ENCODE data around the gene PCDHA4.
"Not testable (repeated sequence)": the region's sequence is repeated elsewhere in the genome, so short reads cannot be mapped to it uniquely, and the experiment has no call there.

The PCDHA4 gene

DNA sequence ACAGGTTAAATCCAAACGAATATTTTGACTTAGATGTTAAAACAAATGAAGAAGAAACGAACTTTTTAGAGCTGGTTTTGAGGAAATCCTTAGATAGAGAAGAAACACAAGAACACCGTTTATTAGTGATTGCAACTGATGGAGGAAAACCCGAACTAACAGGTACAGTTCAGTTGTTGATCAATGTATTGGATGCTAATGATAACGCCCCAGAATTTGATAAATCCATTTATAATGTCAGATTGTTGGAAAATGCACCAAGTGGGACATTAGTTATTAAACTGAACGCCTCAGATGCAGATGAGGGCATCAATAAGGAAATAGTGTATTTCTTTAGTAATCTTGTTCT lies 15.4 kb downstream of the PCDHA4 start:
- DNase-seq, result no peak

DNA sequence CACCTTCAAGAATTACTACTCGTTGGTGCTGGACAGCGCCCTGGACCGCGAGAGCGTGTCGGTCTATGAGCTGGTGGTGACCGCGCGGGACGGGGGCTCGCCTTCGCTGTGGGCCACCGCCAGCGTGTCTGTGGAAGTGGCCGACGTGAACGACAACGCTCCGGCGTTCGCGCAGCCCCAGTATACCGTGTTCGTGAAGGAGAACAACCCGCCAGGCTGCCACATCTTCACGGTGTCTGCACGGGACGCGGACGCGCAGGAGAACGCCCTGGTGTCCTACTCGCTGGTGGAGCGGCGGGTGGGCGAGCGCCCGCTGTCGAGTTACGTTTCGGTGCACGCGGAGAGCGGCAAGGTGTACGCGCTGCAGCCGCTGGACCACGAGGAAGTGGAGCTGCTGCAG lies 16.1 kb downstream of the PCDHA4 start:
- DNase-seq, result not testable (repeated sequence)

DNA sequence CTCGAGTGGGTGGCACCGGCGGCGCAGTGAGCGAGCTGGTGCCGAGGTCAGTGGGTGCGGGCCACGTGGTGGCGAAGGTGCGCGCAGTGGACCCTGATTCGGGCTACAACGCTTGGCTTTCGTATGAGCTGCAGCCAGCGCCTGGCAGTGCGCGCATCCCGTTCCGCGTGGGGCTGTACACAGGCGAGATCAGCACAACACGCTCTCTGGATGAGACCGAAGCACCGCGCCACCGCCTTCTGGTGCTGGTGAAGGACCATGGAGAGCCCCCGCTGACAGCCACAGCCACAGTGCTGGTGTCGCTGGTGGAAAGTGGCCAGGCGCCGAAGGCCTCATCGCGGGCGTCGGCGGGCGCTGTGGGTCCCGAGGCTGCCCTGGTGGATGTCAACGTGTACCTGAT lies 16.6 kb downstream of the PCDHA4 start:
- DNase-seq, result no peak

DNA sequence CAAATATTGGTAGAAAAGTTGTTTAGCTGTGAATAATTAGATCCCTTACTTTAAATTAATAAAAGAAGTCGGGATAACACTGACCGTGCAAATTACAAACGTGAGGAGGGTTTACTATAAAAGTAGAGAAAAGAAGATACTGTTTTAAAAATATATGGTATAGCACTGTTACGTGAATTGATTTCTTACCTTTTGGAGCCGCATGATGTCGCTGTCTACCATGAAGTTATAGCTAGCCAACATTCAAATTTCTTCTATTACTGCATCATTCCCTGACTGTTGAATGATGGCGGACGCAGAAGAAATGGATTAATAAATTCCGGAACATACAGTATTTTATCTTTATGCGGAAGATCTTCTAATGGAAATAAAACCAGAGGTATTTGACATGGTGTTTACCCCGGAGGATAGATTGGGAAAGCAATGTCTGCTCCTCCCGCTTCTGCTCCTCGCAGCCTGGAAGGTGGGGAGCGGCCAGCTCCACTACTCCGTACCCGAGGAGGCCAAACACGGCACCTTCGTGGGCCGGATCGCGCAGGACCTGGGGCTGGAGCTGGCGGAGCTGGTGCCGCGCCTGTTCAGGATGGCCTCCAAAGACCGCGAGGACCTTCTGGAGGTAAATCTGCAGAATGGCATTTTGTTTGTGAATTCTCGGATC lies 21.0 kb downstream of the PCDHA4 start, which contains the start of gene PCDHA6:
PCDHA6 (plus strand) TSS at position 257 of the 658 bp plus-strand sequence; CDS start at position 389, 132 bp downstream.
- DNase-seq, result no peak

DNA sequence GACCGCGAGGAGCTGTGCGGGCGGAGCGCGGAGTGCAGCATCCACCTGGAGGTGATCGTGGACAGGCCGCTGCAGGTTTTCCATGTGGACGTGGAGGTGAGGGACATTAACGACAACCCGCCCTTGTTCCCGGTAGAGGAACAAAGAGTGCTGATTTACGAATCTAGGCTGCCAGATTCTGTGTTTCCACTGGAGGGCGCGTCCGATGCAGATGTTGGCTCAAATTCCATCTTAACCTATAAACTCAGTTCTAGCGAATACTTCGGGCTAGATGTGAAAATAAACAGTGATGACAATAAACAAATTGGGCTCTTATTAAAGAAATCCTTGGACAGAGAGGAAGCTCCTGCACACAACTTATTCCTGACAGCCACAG lies 21.5 kb downstream of the PCDHA4 start:
- no peak for DNase-seq

DNA sequence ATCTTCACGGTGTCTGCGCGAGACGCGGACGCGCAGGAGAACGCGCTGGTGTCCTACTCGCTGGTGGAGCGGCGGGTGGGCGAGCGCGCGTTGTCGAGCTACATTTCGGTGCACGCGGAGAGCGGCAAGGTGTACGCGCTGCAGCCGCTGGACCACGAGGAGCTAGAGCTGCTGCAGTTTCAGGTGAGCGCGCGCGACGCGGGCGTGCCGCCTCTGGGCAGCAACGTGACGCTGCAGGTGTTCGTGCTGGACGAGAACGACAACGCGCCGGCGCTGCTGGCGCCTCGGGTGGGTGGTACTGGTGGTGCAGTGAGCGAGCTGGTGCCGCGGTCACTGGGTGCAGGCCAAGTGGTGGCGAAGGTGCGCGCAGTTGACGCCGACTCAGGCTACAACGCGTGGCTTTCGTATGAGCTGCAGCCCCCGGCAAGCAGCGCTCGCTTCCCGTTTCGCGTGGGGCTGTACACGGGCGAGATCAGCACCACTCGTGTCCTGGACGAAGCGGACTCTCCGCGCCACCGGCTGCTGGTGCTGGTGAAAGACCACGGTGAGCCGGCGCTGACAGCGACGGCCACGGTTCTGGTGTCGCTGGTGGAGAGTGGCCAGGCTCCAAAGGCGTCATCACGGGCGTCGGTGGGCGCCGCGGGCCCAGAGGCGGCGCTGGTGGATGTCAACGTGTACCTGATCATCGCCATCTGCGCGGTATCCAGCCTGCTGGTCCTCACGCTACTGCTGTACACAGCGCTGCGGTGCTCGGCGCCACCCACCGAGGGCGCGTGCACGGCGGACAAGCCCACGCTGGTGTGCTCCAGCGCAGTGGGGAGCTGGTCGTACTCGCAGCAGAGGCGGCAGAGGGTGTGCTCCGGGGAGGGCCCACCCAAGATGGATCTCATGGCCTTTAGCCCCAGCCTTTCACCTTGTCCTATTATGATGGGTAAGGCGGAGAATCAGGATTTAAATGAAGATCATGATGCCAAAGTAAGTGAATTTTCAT lies 22.9 kb downstream of the PCDHA4 start:
- DNase-seq, result not testable (repeated sequence)

DNA sequence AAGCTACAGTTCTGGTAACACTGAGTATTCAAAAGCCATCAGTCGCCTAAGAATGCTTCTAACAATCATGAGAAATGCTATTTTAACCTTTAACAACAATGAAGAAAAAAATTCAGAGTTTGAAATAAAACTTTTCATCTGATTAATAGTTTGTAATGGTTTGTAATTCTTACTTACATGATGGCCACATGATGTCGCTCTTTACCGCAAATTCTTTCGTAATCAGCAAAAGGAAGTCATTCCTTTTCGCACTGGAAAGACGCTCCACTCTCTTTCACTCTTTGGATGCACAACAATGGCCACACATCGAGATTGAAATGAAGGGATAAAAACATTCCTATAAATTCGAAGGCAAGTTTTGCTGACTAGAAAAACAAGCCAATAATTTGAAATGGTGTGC lies 27.1 kb downstream of the PCDHA4 start, which contains the start of gene PCDHA7:
PCDHA7 (plus strand) TSS at position 277 of the 400 bp plus-strand sequence; CDS start at position 392, 115 bp downstream.
- no peak for DNase-seq

DNA sequence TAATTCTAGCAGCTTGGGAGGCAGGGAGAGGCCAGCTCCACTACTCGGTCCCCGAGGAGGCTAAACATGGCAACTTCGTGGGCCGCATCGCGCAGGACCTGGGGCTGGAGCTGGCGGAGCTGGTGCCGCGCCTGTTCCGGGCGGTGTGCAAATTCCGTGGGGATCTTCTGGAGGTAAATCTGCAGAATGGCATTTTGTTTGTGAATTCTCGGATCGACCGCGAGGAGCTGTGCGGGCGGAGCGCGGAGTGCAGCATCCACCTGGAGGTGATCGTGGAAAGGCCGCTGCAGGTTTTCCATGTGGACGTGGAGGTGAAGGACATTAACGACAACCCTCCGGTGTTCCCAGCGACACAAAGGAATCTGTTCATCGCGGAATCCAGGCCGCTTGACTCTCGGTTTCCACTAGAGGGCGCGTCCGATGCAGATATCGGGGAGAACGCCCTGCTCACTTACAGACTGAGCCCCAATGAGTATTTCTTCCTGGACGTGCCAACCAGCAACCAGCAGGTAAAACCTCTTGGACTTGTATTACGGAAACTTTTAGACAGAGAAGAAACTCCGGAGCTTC lies 27.7 kb downstream of the PCDHA4 start:
- not testable (repeated sequence) for DNase-seq

DNA sequence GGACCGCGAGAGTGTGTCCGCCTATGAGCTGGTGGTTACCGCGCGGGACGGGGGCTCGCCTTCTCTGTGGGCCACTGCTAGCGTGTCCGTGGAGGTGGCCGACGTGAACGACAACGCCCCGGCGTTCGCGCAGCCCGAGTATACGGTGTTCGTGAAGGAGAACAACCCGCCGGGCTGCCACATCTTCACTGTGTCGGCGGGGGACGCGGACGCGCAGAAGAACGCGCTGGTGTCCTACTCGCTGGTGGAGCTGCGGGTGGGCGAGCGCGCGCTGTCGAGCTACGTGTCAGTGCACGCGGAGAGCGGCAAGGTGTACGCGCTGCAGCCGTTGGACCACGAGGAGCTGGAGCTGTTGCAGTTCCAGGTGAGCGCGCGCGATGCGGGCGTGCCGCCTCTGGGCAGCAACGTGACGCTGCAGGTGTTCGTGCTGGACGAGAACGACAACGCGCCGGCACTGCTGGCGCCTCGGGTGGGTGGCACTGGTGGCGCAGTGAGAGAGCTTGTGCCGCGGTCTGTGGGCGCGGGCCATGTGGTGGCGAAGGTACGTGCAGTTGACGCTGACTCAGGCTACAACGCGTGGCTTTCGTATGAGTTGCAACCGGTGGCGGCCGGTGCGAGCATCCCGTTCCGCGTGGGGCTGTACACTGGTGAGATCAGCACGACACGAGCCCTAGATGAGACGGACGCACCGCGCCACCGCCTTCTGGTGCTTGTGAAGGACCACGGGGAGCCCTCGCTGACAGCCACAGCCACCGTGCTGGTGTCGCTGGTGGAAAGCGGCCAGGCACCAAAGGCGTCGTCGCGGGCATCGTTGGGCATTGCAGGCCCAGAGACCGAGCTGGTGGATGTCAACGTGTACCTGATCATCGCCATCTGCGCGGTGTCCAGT lies 29.0 kb downstream of the PCDHA4 start:
- DNase-seq, result no peak

DNA sequence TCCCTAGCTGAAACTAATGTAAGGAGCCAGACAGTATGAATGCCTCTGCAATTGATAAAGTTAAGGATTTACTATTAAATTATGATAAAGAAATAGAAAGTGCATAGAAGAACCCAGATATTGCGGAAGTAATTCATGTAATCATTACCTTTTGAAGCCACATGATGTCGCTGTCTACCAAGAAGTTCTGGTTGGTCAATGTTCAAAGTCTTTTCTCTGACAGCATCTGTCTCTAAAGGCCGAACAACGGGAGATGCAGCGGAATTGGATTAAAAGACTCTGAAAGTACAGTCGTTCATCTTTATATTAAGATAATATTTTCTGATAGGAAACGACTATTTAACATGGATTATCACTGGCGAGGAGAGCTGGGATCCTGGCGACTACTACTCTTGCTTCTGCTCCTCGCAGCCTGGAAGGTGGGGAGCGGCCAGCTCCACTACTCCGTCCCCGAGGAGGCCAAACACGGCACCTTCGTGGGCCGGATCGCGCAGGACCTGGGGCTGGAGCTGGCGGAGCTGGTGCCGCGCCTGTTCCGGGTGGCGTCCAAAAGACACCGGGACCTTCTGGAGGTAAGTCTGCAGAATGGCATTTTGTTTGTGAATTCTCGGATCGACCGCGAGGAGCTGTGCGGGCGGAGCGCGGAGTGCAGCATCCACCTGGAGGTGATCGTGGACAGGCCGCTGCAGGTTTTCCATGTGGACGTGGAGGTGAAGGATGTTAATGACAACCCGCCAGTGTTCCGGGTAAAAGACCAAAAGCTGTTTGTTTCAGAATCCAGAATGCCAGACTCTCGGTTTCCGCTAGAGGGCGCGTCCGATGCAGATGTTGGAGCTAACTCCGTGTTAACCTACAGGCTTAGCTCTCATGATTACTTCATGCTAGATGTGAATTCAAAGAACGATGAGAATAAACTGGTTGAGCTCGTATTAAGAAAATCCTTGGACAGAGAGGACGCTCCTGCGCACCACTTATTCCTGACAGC lies 34.4 kb downstream of the PCDHA4 start, which contains the start of gene PCDHA8:
PCDHA8 (plus strand) TSS at position 210 of the 985 bp plus-strand sequence; CDS start at position 345, 135 bp downstream.
- DNase-seq, result peak; percentile 86 to 87

DNA sequence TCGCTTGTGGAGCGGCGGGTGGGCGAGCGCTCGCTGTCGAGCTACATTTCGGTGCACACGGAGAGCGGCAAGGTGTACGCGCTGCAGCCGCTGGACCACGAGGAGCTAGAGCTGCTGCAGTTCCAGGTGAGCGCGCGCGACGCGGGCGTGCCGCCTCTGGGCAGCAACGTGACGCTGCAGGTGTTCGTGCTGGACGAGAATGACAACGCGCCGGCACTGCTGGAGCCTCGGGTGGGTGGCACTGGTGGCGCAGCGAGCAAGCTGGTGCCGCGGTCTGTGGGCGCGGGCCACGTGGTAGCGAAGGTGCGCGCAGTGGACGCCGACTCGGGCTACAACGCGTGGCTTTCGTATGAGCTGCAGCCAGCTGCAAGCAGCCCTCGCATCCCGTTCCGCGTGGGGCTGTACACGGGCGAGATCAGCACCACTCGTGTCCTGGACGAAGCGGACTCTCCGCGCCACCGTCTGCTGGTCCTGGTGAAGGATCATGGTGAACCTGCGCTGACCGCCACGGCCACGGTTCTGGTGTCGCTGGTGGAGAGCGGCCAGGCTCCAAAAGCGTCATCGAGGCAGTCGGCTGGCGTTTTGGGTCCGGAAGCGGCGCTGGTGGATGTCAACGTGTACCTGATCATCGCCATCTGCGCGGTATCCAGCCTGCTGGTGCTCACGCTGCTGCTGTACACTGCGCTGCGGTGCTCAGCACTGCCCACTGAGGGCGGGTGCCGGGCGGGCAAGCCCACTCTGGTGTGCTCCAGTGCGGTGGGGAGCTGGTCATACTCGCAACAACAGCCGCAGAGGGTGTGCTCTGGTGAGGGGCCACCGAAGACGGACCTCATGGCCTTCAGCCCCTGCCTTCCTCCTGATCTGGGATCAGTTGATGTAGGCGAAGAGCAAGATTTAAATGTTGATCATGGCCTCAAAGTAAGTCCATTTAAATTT lies 36.2 kb downstream of the PCDHA4 start:
- no peak for DNase-seq

DNA sequence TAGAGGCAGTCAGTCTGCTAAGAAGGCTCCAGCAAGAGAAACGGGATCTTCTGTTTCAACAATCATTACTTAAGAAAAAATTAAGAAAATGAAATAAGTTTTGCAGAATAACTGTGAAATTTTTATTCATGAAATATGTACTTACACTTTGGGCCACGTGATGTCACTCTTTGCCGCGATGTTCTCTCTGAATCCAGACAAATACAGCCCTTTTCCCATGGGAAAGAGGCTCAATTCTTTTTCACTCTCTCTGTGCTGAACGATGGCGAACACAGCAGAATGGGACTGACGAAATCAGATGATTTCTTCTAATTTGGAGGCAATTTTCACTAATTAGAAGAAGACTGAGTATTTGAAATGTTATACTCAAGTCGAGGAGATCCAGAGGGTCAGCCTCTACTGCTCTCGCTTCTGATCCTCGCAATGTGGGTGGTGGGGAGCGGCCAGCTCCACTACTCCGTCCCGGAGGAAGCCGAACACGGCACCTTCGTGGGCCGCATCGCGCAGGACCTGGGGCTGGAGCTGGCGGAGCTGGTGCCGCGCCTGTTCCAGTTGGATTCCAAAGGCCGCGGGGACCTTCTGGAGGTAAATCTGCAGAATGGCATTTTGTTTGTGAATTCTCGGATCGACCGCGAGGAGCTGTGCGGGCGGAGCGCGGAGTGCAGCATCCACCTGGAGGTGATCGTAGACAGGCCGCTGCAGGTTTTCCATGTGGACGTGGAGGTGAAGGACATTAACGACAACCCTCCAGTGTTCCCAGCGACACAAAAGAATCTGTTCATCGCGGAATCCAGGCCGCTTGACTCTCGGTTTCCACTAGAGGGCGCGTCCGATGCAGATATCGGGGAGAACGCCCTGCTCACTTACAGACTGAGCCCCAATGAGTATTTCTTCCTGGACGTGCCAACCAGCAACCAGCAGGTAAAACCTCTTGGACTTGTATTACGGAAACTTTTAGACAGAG lies 41.6 kb downstream of the PCDHA4 start, which contains the start of gene PCDHA9:
PCDHA9 (plus strand) TSS at position 244 of the 964 bp plus-strand sequence; CDS start at position 358, 114 bp downstream.
- DNase-seq, result not testable (repeated sequence)

DNA sequence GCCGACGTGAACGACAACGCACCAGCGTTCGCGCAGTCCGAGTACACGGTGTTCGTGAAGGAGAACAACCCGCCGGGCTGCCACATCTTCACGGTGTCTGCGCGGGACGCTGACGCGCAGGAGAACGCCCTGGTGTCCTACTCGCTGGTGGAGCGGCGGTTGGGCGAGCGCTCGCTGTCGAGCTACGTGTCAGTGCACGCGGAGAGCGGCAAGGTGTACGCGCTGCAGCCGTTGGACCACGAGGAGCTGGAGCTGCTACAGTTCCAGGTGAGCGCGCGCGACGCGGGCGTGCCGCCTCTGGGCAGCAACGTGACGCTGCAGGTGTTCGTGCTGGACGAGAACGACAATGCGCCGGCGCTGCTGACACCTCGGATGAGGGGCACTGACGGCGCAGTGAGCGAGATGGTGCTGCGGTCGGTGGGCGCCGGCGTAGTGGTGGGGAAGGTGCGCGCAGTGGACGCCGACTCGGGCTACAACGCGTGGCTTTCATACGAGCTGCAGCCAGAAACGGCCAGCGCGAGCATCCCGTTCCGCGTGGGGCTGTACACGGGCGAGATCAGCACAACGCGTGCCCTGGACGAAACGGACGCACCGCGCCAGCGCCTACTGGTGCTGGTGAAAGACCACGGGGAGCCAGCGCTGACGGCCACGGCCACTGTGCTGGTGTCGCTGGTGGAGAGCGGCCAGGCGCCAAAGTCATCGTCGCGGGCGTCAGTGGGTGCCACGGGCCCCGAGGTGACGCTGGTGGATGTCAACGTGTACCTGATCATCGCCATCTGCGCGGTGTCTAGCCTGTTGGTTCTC lies 43.2 kb downstream of the PCDHA4 start:
- DNase-seq, result not testable (repeated sequence)

DNA sequence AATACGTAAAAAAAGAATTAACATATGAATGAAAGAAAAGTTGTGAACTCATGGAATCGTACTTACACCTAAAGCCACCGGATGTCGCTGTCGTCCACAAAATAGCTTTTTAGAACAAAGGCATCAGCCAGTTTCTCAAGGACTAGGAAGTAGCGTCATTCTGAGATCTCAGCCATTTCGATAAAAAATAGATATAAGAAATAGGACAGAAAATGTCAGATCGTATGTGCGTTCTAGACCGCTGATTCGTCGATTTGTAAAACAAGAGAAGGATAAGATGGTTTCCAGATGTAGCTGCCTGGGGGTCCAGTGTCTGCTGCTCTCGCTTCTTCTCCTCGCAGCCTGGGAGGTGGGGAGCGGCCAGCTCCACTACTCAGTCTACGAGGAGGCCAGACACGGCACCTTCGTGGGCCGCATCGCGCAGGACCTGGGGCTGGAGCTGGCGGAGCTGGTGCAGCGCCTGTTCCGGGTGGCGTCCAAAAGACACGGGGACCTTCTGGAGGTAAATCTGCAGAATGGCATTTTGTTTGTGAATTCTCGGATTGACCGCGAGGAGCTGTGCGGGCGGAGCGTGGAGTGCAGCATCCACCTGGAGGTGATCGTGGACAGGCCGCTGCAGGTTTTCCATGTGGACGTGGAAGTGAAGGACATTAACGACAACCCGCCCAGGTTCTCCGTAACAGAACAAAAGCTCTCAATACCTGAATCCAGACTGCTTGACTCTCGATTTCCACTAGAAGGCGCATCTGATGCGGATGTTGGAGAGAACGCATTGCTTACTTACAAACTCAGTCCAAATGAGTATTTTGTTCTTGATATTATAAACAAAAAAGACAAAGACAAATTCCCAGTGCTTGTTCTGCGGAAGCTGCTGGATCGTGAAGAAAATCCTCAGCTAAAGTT lies 49.2 kb downstream of the PCDHA4 start, which contains the start of gene PCDHA10:
PCDHA10 (plus strand) TSS at position 126 of the 903 bp plus-strand sequence; CDS start at position 278, 152 bp downstream.
- DNase-seq, result peak; percentile 21 to 53

DNA sequence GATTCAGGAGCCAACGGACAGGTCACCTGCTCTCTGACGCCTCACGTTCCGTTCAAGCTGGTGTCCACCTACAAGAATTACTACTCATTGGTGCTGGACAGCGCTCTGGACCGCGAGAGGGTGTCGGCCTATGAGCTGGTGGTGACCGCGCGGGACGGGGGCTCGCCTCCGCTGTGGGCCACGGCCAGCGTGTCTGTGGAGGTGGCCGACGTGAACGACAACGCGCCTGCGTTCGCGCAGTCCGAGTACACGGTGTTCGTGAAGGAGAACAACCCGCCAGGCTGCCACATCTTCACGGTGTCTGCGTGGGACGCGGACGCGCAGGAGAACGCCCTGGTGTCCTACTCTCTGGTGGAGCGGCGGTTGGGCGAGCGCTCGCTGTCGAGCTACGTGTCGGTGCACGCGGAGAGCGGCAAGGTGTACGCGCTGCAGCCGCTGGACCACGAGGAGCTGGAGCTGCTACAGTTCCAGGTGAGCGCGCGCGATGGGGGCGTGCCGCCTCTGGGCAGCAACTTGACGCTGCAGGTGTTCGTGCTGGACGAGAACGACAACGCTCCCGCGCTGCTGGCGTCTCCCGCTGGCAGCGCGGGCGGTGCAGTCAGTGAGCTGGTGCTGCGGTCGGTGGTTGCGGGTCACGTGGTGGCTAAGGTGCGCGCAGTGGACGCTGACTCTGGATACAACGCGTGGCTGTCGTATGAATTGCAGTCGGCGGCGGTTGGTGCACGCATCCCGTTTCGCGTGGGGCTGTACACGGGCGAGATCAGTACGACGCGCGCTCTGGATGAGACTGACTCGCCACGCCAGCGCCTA lies 50.5 kb downstream of the PCDHA4 start:
- no peak for DNase-seq

DNA sequence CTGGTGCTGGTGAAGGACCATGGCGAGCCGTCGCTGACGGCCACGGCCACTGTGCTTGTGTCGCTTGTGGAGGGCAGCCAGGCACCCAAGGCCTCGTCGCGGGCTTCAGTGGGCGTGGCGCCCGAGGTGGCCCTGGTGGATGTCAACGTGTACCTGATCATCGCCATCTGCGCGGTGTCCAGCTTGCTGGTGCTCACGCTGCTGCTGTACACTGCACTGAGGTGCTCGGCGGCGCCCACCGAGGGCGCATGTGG lies 51.0 kb downstream of the PCDHA4 start:
- no peak for DNase-seq

Data from SHP77 (cell line).